ENCODE measurements around the gene OR2T11. TPM values are rescaled to one million over a fixed set of nuclear protein-coding genes. Genes with fewer than 3 reads are reported as not detected.

Gene OR2T11
- polyA plus RNA-seq, 2 of the 4 experiments (the other 2 are of a cell fraction), result not detected

DNA sequence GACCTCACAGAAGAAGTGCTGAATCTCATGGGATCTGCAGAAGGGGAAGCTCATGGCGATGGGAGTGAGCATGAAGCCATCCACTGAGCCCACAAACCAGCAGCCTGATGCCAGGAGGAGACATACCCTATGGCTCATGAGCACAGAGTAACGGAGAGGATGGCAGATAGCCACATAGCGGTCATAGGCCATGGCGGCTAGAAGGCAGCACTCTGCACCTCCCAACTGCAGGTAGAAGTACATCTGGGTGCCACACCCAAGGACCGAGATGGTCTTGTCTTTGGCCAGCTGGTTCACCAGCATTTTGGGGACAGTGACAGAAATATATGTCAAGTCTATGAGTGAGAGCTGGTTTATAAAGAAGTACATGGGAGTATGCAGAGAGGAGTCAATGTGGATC, 41.7 kb downstream of the OR2T11 start:
- 17% methylated on average over 5 of the region's 5 CpGs for WGBS (ENCODE audit: missing lambda C conversion rate)
- no peak for DNase-seq (ENCODE audit: low read depth in 1 of 2, low spot score in 1 of 2)

DNA sequence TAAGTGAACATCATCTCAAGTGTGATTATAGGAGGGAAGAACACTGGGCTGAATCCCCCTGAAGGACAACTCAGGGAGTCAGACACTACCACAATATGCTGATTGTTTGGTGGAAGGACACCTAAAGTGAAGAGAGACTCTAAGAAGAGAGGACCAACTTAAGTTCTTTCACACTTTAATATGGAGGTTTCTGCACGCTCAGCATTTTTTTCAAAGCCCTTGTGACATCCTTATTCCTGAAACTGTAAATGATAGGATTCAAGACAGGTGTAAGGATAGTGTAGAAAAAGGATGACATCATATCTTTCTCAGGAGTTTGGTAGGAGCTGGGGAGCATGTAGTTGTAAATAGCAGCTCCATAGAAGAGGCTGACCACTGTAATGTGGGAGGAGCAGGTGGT, 42.2 kb downstream of the OR2T11 start:
- TF ChIP-seq MAFK (IDR thresholded peaks at IDR 0.05; ENCODE audit: partially characterized antibody) (peak; percentile 97), USF2 (IDR thresholded peaks at IDR 0.05) (no peak)
- H3K4me3 ChIP-seq, result no peak overlapping the region

More for the DNA sequence above, 41.7 kb downstream of the OR2T11 start:
- no peak for ATAC-seq
- CTCF ChIA-PET, result no interaction called here
- no peaks in the 10 kb centered on the region for H3K4me1 ChIP-seq
- no peak overlapping the region for H3K4me3 ChIP-seq
- H3K27ac ChIP-seq, result no peak overlapping the region
- TF ChIP-seq EP300 (IDR thresholded peaks at IDR 0.05) (no peak), ZC3H11A (IDR thresholded peaks at IDR 0.05) (no peak), CEBPB (IDR thresholded peaks at IDR 0.05) (no peak), BCL3 (IDR thresholded peaks at IDR 0.05) (no peak), HOXB5 (CRISPR knock-in tag; IDR thresholded peaks at IDR 0.05) (no peak), PHF8 (IDR thresholded peaks at IDR 0.05; ENCODE audit: borderline replicate concordance, low read depth) (no peak), HEYL (CRISPR knock-in tag; IDR thresholded peaks at IDR 0.05) (no peak), HMGXB4 (CRISPR knock-in tag; IDR thresholded peaks at IDR 0.05; ENCODE audit: borderline replicate concordance) (no peak), HOXA7 (CRISPR knock-in tag; IDR thresholded peaks at IDR 0.05) (no peak), MAX (IDR thresholded peaks at IDR 0.05) (no peak), JUNB (IDR thresholded peaks at IDR 0.05) (no peak), TP53 (CRISPR knock-in tag; IDR thresholded peaks at IDR 0.05) (no peak), KDM1A (IDR thresholded peaks at IDR 0.05; ENCODE audit: low read depth) (no peak), MYC (IDR thresholded peaks at IDR 0.05; ENCODE audit: borderline replicate concordance, low read length) (no peak), CHD4 (IDR thresholded peaks at IDR 0.05; ENCODE audit: borderline replicate concordance) (no peak)
- TF ChIP-seq, protein P1, sequence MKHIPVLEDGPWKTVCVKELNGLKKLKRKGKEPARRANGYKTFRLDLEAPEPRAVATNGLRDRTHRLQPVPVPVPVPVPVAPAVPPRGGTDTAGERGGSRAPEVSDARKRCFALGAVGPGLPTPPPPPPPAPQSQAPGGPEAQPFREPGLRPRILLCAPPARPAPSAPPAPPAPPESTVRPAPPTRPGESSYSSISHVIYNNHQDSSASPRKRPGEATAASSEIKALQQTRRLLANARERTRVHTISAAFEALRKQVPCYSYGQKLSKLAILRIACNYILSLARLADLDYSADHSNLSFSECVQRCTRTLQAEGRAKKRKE (CRISPR knock-in tag; IDR thresholded peaks at IDR 0.05; ENCODE audit: low read depth), result no peak
- H3K4me2 ChIP-seq, result no peak overlapping the region
- POLR2A ChIA-PET, result no interaction called here
- no peaks in the 10 kb centered on the region for H3K9me3 ChIP-seq
- no peak for FAIRE-seq

DNA sequence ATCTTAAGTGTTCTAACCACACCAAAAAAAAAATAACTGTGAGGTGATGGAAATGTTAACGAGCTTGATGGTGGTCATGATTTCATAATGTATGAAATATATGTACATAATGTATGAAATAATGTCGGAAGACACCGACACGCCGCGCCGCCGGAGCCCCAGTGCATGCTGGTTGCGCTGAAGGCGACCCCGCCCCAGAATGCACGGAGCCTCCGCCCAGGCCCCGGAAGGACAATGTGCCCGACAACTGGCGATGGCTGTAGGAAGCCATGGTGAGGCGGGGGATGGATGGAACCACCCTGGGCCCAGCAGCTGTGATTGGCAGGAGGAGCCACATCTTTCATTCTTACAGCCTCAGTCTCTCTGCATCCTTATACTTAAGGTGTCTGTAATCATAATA, 44.8 kb downstream of the OR2T11 start:
- no peak for DNase-seq (ENCODE audit: low read depth in 1 of 2, low spot score in 1 of 2)

More for the DNA sequence above, 42.2 kb downstream of the OR2T11 start:
- Histone ChIP-seq H3K4me2 (no peak overlapping the region), H3K9me3 (no peaks in the 10 kb centered on the region), H3K27ac (no peak overlapping the region), H3K4me1 (no peaks in the 10 kb centered on the region)
- ChIA-PET CTCF (no interaction called here), POLR2A (no interaction called here)
- ATAC-seq (no peak), DNase-seq (ENCODE audit: low read depth in 1 of 2, low spot score in 1 of 2) (no peak), FAIRE-seq (no peak)
- WGBS (ENCODE audit: missing lambda C conversion rate), result 0% methylated on average over 1 of the region's 1 CpG

More for the DNA sequence above, 44.8 kb downstream of the OR2T11 start:
- 54% methylated on average over 17 of the region's 17 CpGs for WGBS (ENCODE audit: missing lambda C conversion rate)
- ChIA-PET POLR2A (no interaction called here), CTCF (interaction anchor here (1.6 kb wide), 1 partner anchor 15 kb away, joined by 4 read pairs; no protein-coding TSS in a partner anchor)
- TF ChIP-seq FOXS1 (CRISPR knock-in tag; IDR thresholded peaks at IDR 0.05), result no peak
- no peak for TF ChIP-seq MYC (IDR thresholded peaks at IDR 0.05; ENCODE audit: borderline replicate concordance, low read length)
- TF ChIP-seq, protein P2, sequence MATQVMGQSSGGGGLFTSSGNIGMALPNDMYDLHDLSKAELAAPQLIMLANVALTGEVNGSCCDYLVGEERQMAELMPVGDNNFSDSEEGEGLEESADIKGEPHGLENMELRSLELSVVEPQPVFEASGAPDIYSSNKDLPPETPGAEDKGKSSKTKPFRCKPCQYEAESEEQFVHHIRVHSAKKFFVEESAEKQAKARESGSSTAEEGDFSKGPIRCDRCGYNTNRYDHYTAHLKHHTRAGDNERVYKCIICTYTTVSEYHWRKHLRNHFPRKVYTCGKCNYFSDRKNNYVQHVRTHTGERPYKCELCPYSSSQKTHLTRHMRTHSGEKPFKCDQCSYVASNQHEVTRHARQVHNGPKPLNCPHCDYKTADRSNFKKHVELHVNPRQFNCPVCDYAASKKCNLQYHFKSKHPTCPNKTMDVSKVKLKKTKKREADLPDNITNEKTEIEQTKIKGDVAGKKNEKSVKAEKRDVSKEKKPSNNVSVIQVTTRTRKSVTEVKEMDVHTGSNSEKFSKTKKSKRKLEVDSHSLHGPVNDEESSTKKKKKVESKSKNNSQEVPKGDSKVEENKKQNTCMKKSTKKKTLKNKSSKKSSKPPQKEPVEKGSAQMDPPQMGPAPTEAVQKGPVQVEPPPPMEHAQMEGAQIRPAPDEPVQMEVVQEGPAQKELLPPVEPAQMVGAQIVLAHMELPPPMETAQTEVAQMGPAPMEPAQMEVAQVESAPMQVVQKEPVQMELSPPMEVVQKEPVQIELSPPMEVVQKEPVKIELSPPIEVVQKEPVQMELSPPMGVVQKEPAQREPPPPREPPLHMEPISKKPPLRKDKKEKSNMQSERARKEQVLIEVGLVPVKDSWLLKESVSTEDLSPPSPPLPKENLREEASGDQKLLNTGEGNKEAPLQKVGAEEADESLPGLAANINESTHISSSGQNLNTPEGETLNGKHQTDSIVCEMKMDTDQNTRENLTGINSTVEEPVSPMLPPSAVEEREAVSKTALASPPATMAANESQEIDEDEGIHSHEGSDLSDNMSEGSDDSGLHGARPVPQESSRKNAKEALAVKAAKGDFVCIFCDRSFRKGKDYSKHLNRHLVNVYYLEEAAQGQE (IDR thresholded peaks at IDR 0.05), result no peak
- TF ChIP-seq JUN (IDR thresholded peaks at IDR 0.05), result no peak
- no peak for TF ChIP-seq RCOR1 (IDR thresholded peaks at IDR 0.05; ENCODE audit: low read depth, low read length)
- TF ChIP-seq NR3C1 (IDR thresholded peaks at IDR 0.05), result no peak
- TF ChIP-seq HEYL (CRISPR knock-in tag; IDR thresholded peaks at IDR 0.05), result no peak
- no peak for TF ChIP-seq BHLHE40 (IDR thresholded peaks at IDR 0.05; ENCODE audit: low read depth, low read length)
- no peak for TF ChIP-seq HOXB5 (CRISPR knock-in tag; IDR thresholded peaks at IDR 0.05)
- TF ChIP-seq FOSL2 (IDR thresholded peaks at IDR 0.05), result no peak
- TF ChIP-seq FOSL2 (CRISPR knock-in tag; IDR thresholded peaks at IDR 0.05), result no peak
- no peak for TF ChIP-seq POLR2AphosphoS2 (conservative IDR thresholded peaks at IDR 0.05; ENCODE audit: low read length)
- no peak for ATAC-seq
- no peaks in the 10 kb centered on the region for H3K9me3 ChIP-seq
- H3K27ac ChIP-seq, result no peak overlapping the region
- H3K4me1 ChIP-seq, result no peaks in the 10 kb centered on the region
- FAIRE-seq, result no peak
- H3K4me3 ChIP-seq, result no peak overlapping the region
- no peak overlapping the region for H3K4me2 ChIP-seq

Measured in A549 (cell line).